Activated CD4-positive, alpha-beta memory T cell treated with anti-CD3 and anti-CD28 coated beads, Interleukin-2, amount 10 ng/mL, durations not matched to agents 7 days and 5 days (primary cell): ENCODE measurements around the gene ZBTB38. TPM values are rescaled to one million over a fixed set of nuclear protein-coding genes. Genes with fewer than 3 reads are reported as not detected.

Source experiments
- CTCF ChIA-PET: fragments of 350-600 bp; sonication (Branson Sonifier 250); formaldehyde crosslinking; loops from one replicate; lab custom pipeline; 2021; ENCODE audit warnings: antibody characterized with exemption, inconsistent platforms; lab: Charles Lee
- POLR2A ChIA-PET: fragments of 350-600 bp; sonication (Branson Sonifier 250); formaldehyde crosslinking; loops from one replicate; lab custom pipeline; 2021; ENCODE audit warnings: antibody characterized with exemption; lab: Charles Lee
- DNase-seq: peaks from one replicate; pipeline ENCODE4 v3.0.0-alpha.2; 2020
- H3K27ac Mint-ChIP-seq: one replicate; pipeline ENCODE4 v1.8.0; 2021; ENCODE audit warnings: mild to moderate bottlenecking, mixed read lengths
- H3K27me3 Mint-ChIP-seq: one replicate; pipeline ENCODE4 v1.8.0; 2021; ENCODE audit warnings: mixed read lengths
- H3K36me3 Mint-ChIP-seq: one replicate; pipeline ENCODE4 v1.8.0; 2021; ENCODE audit warnings: low read depth, mixed read lengths
- H3K4me1 Mint-ChIP-seq: one replicate; pipeline ENCODE4 v1.8.0; 2021; ENCODE audit warnings: mixed read lengths
- H3K4me3 Mint-ChIP-seq: one replicate; pipeline ENCODE4 v1.8.0; 2021; ENCODE audit warnings: mild to moderate bottlenecking, mixed read lengths
- H3K9me3 Mint-ChIP-seq: one replicate; pipeline ENCODE4 v1.8.0; 2021; ENCODE audit warnings: mixed read lengths
- total RNA-seq, 2 experiments: library from RNA; stranded (reverse); gene quantifications; one replicate each; pipeline ENCODE4 v1.2.3, GENCODE V29; 2021

ZBTB38 gene
- total RNA-seq, 2 experiments from 2014 or later = 36.0 to 39.6 TPM

DNA sequence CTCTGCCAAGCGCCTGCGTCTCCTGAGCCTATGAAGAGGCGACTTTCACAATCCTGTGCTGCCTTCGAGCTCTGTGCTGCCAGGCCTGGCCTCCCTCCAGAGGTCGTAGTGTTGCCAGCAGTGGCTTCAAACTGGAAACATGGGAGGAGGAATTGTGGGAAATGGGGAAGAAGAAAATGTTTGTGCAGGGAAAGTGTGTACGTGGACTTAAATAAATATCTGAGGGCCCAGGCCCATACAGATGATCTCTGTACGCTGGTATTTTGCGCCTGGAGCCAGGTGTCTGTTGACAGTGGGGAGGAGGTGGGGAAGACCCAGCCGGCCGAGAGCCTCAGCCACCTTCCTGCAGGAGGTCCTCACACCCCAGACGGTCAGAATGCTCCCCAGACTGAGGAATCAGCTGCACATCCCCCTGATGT lies 44.6 kb downstream of the ZBTB38 start:
- CTCF ChIA-PET = interaction anchor here (0.7 to 2.4 kb wide), 17 partner anchors 15 to 858 kb away, joined by 3 to 11 read pairs (median 4); partner anchors contain the start of gene PXYLP1
- POLR2A ChIA-PET = interaction anchor here (0.8 to 15.6 kb wide), 17 partner anchors 9 to 181 kb away, joined by 3 to 320 read pairs (median 5); partner anchors contain the start of gene PXYLP1
- H3K4me3 Mint-ChIP-seq = peak overlapping the region; percentile 78

DNA sequence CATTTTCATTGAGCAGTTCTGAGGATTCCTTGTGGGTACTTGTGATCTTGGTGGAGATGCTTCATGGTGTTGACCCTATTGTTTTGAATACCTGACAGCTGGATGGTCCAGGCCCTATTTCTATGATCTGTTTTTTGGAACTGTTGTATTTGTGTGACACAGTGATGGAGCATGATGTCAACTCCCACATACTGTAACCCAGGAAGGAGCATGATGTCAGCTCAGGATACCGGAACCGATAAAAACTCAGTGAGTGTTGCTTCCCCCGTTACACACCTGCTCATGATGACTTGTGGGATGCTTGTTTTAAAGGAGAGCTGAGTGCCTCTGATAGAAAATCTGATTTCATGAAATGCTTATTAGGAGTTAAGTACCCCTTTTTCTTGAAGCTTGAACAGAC lies 45.1 kb downstream of the ZBTB38 start:
- no peaks in the 10 kb centered on the region for H3K27me3 Mint-ChIP-seq
- POLR2A ChIA-PET = interaction anchor here (0.7 to 15.6 kb wide), 13 partner anchors 10 to 182 kb away, joined by 3 to 320 read pairs (median 5); partner anchors contain the start of gene PXYLP1

More for the DNA sequence above, 44.6 kb downstream of the ZBTB38 start:
- Mint-ChIP-seq H3K27me3 (no peaks in the 10 kb centered on the region), H3K27ac (peak overlapping the region; percentile 99), H3K4me1 (peaks cover 69% of the 10 kb centered on the region), H3K36me3 (peaks cover 58% of the 10 kb centered on the region), H3K9me3 (no peaks in the 10 kb centered on the region)
- no peak for DNase-seq

DNA sequence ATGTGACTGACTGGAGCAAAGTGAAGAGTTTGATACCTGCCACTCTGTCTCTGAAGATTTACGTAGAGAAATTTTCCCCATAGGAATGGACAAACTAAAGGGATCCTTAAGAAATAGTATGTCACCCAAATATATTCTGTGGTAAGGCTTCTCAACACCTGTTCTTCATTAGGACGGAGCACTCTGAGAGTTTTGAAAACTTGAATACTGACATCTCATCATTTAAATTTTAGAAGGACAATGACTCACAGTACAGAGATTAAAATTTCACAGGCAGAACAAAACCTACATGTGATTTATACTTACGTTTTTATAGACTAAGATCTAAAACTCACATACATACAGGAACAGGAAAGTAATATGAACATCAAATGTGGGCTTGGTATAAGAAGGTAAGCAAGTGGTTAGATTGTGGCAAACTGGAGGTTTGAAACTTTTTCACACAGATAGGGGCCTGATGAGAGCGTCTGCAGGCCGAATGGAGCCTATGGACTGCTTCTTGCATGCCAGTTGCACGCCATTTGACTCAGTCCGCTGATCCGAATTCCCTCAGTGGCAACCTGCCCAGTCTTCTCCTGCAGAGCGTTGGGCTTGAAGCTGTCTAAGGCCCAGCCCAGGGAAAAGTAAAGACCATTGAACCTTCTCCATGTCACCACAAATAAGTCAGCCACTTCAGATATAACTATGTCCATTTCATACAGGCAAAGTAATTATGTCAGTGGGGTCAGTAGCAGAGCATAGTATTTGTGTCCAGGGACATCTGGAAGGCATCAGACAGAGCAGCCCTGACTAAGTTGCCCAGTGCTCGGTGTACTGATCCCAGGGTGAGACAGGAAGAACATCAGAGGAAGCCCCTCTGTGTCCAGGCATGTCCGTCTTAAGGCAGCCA lies 45.7 kb downstream of the ZBTB38 start:
- CTCF ChIA-PET = interaction anchor here (0.6 to 2.4 kb wide), 12 partner anchors 18 to 110 kb away, joined by 3 to 11 read pairs (median 7); no protein-coding TSS in a partner anchor
- Mint-ChIP-seq H3K27ac (peak overlapping the region; percentile 99), H3K9me3 (no peaks in the 10 kb centered on the region), H3K4me3 (peak overlapping the region; percentile 43), H3K36me3 (peaks cover 59% of the 10 kb centered on the region), H3K27me3 (no peaks in the 10 kb centered on the region), H3K4me1 (peaks cover 64% of the 10 kb centered on the region)
- POLR2A ChIA-PET = interaction anchor here (0.6 to 15.6 kb wide), 13 partner anchors 10 to 463 kb away, joined by 3 to 320 read pairs (median 4); partner anchors contain the start of gene PXYLP1
- no peak for DNase-seq

More for the DNA sequence above, 45.1 kb downstream of the ZBTB38 start:
- peak; percentile 34 for DNase-seq
- peaks cover 57% of the 10 kb centered on the region for H3K36me3 Mint-ChIP-seq
- no peaks in the 10 kb centered on the region for H3K9me3 Mint-ChIP-seq
- H3K27ac Mint-ChIP-seq = peak overlapping the region; percentile 99
- peak overlapping the region; percentile 43 for H3K4me3 Mint-ChIP-seq
- CTCF ChIA-PET = interaction anchor here (0.6 to 2.4 kb wide), 13 partner anchors 18 to 182 kb away, joined by 3 to 11 read pairs (median 6); partner anchors contain the start of gene PXYLP1
- peaks cover 68% of the 10 kb centered on the region for H3K4me1 Mint-ChIP-seq

DNA sequence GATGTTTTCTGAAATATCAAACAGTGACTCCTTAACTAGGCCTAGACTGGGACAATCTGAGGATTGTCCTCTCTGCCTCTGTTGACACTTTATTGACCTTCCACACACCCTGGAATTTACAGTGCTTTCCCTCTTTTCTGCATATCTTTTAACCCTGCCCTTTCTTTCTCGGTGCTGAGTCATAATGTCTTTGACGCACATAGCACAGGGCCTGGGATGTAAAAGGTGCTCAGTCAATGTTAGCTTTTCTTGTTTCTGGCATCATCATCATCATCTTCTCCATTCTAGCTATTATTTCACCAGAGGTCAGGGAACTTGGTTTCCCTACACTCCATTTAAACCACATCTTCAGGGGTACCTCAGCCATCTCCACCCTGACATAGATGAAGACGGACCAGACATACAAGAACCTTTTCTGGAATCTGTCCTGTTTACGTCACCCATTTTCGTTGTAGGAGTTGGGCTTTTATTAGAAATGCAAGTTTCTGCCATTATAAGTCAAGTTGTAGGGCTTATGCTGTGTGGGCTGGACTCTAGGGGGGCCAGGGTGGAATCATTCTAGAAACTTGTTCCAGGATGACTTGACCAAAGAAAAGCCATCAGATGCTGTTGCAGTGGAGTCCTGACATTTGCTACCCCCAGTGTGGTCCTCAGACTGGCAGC lies 46.6 kb downstream of the ZBTB38 start:
- Mint-ChIP-seq H3K9me3 (no peaks in the 10 kb centered on the region), H3K36me3 (peaks cover 60% of the 10 kb centered on the region), H3K4me1 (peaks cover 57% of the 10 kb centered on the region), H3K27ac (peak overlapping the region; percentile 99), H3K4me3 (no peak overlapping the region), H3K27me3 (no peaks in the 10 kb centered on the region)
- ChIA-PET CTCF (interaction anchor here (1.0 to 1.2 kb wide), 2 partner anchors 103 to 110 kb away, joined by 3 read pairs; no protein-coding TSS in a partner anchor), POLR2A (interaction anchor here (0.6 to 15.6 kb wide), 7 partner anchors 10 to 462 kb away, joined by 3 to 320 read pairs (median 4); no protein-coding TSS in a partner anchor)
- no peak for DNase-seq

DNA sequence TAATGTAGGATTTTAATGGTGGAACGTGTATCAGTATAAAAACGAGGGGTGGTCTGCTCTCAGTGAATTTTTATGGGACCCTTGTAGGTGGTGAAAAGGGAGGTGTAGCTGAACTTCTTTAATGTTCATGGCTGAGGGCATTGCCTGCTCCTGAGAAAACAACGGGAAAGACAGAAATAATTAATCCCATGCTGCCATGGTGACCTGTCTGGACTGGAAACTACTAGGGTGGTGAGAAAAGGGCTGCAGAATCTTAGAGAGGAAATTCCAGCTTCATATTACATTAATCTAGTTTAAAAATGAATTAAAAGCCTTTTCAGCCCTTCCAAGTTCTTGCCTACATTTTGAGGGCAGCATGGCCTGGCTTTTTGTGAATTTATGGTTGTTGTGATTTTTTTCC lies 47.6 kb downstream of the ZBTB38 start:
- DNase-seq = no peak
- POLR2A ChIA-PET = interaction anchor here (1.6 to 2.2 kb wide), 2 partner anchors 9 to 12 kb away, joined by 4 to 8 read pairs; no protein-coding TSS in a partner anchor
- Mint-ChIP-seq H3K27ac (no peak overlapping the region), H3K4me3 (no peak overlapping the region), H3K9me3 (no peaks in the 10 kb centered on the region), H3K27me3 (no peaks in the 10 kb centered on the region), H3K36me3 (peaks cover 63% of the 10 kb centered on the region), H3K4me1 (peaks cover 51% of the 10 kb centered on the region)
- CTCF ChIA-PET = no interaction called here

Other genes starting within 250 kb of the ZBTB38 start
- 10 to 100 TPM; 16.1 to 16.5 TPM for gene PXYLP1, start 136.7 kb upstream of the ZBTB38 start, total RNA-seq
- gene RASA2, start 118.5 kb downstream of the ZBTB38 start, total RNA-seq = 10 to 100 TPM; 53.7 to 54.5 TPM